Cardiac muscle cell (in vitro differentiated cells and primary cell): ENCODE results near the gene BNIP3. TPM values are rescaled to one million over a fixed set of nuclear protein-coding genes. Genes with fewer than 3 reads are reported as not detected.

ENCODE experiments used
- DNase-seq, 2 donors: peaks; one replicate each; pipeline versions ENCODE4 v3.0.0 to v3.0.0-alpha.2; 2010 to 2017; ENCODE audit warnings: low read depth in 1 of 2, low spot score in 1 of 2
- H3K27ac ChIP-seq: fragments of 200-600 bp; sonication (generic); 2 replicates; pipeline ENCODE4 v1.5.1; 2016
- H3K27me3 ChIP-seq: fragments of 200-600 bp; sonication (generic); 2 replicates; pipeline ENCODE4 v1.6.0; 2016; ENCODE audit warnings: control low read depth
- H3K36me3 ChIP-seq: fragments of 200-600 bp; sonication (generic); 2 replicates; pipeline ENCODE4 v1.5.1; 2016; ENCODE audit warnings: control low read depth
- H3K4me1 ChIP-seq: fragments of 200-600 bp; sonication (generic); 2 replicates; pipeline ENCODE4 v1.8.1; 2017; ENCODE audit warnings: low read depth, mild to moderate bottlenecking, mixed run types
- H3K4me3 ChIP-seq: fragments of 200-600 bp; sonication (generic); 2 replicates; pipeline ENCODE4 v1.5.1; 2016; ENCODE audit warnings: mild to moderate bottlenecking
- H3K9me3 ChIP-seq: fragments of 200-600 bp; sonication (generic); 2 replicates; pipeline ENCODE4 v1.5.1; 2017; ENCODE audit warnings: low read depth, mild to moderate bottlenecking, control low read depth
- polyA plus RNA-seq: library from polyadenylated mRNA; unstranded; fragments of >200 nt; fragmentation: Nextera tagmentation; extraction: Ambion mirVana; gene quantifications from 2 replicates; pipeline ENCODE4 v1.2.1, GENCODE V29; 2016
- total RNA-seq: library from RNA; depleted of rRNA; stranded (reverse); fragments of >200 nt; gene quantifications from 2 replicates; pipeline ENCODE4 v1.2.3, GENCODE V29; 2016
- TF ChIP-seq, protein P1 (sequence below): IDR thresholded peaks from 2 replicates; pipeline ENCODE4 v1.5.1; 2012; ENCODE audit warnings: low read depth, mild to moderate bottlenecking, low read length

The BNIP3 gene
- total and polyA plus RNA-seq, 2 experiments from 2014 or later: 686 to 1,301 TPM

- Histone ChIP-seq H3K9me3 (no peaks in the 10 kb centered on the region), H3K4me3 (no peak overlapping the region), H3K27ac (no peak overlapping the region), H3K4me1 (no peaks in the 10 kb centered on the region), H3K36me3 (peaks cover 46% of the 10 kb centered on the region), H3K27me3 (no peaks in the 10 kb centered on the region)
- TF ChIP-seq, protein P1, sequence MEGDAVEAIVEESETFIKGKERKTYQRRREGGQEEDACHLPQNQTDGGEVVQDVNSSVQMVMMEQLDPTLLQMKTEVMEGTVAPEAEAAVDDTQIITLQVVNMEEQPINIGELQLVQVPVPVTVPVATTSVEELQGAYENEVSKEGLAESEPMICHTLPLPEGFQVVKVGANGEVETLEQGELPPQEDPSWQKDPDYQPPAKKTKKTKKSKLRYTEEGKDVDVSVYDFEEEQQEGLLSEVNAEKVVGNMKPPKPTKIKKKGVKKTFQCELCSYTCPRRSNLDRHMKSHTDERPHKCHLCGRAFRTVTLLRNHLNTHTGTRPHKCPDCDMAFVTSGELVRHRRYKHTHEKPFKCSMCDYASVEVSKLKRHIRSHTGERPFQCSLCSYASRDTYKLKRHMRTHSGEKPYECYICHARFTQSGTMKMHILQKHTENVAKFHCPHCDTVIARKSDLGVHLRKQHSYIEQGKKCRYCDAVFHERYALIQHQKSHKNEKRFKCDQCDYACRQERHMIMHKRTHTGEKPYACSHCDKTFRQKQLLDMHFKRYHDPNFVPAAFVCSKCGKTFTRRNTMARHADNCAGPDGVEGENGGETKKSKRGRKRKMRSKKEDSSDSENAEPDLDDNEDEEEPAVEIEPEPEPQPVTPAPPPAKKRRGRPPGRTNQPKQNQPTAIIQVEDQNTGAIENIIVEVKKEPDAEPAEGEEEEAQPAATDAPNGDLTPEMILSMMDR: no peak
- DNase-seq: no peak
These were observed 34.8 kb downstream of the BNIP3 start for GRCh38 chr10:131946880-131947279.

DNA sequence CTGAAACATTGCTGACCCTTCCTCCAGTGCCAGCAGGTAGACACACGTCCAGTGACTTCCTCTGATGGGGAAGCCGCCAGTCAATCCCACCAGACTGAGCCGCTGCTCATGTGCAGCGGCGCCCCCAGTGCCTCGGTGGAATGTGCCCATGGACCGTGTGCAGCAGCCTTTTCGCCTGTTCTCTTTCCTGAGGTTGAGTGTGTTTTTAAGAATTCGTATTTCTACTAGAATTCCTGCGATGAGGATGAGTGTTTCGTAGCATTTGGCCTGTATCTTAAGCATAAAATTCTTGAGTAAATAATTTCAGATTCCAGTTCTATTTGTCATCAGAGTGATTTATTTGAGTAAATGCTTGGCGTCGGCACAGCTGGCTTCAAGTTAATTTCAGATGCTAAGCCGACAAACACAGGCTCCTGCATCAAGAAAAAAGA lies 35.4 kb downstream of the BNIP3 start:
- H3K27ac ChIP-seq: no peak overlapping the region
- DNase-seq: peak in 1 of 2 donors; percentile 87
- H3K36me3 ChIP-seq: peaks cover 47% of the 10 kb centered on the region
- H3K9me3 ChIP-seq: no peaks in the 10 kb centered on the region
- TF ChIP-seq, protein P1: peak; percentile 12
- no peaks in the 10 kb centered on the region for H3K4me1 ChIP-seq
- H3K4me3 ChIP-seq: no peak overlapping the region
- no peaks in the 10 kb centered on the region for H3K27me3 ChIP-seq

- H3K27ac ChIP-seq: no peak overlapping the region
- no peaks in the 10 kb centered on the region for H3K9me3 ChIP-seq
- H3K27me3 ChIP-seq: no peaks in the 10 kb centered on the region
- DNase-seq: no peak
- TF ChIP-seq, protein P1: no peak
- no peaks in the 10 kb centered on the region for H3K4me1 ChIP-seq
- H3K36me3 ChIP-seq: peaks cover 51% of the 10 kb centered on the region
- no peak overlapping the region for H3K4me3 ChIP-seq
These were observed 36.6 kb downstream of the BNIP3 start for GRCh38 chr10:131944976-131945695.

DNA sequence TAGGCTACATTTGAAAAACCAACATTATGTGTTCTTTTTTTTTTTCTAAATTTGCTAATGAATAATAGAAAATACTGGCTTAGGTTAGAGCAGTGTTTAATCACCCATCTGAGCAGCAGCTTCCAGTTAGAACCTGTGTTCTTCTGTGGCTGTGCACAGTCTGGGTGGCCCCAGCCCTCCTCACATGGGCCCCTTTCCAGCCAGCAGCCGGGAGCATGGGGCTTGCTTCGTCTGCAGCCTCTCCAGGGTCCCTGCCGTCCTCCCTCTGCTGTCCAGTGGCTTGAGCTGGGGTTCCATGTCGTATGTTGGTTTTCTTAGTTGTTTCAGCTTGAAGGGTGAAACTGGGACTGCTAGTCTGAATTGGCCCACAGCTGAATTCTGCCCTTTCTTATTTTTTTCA lies 37.3 kb downstream of the BNIP3 start:
- peaks cover 51% of the 10 kb centered on the region for H3K36me3 ChIP-seq
- no peaks in the 10 kb centered on the region for H3K27me3 ChIP-seq
- DNase-seq: no peak
- no peak overlapping the region for H3K27ac ChIP-seq
- H3K4me1 ChIP-seq: no peaks in the 10 kb centered on the region
- H3K9me3 ChIP-seq: no peaks in the 10 kb centered on the region
- H3K4me3 ChIP-seq: no peak overlapping the region
- TF ChIP-seq, protein P1: no peak

DNA sequence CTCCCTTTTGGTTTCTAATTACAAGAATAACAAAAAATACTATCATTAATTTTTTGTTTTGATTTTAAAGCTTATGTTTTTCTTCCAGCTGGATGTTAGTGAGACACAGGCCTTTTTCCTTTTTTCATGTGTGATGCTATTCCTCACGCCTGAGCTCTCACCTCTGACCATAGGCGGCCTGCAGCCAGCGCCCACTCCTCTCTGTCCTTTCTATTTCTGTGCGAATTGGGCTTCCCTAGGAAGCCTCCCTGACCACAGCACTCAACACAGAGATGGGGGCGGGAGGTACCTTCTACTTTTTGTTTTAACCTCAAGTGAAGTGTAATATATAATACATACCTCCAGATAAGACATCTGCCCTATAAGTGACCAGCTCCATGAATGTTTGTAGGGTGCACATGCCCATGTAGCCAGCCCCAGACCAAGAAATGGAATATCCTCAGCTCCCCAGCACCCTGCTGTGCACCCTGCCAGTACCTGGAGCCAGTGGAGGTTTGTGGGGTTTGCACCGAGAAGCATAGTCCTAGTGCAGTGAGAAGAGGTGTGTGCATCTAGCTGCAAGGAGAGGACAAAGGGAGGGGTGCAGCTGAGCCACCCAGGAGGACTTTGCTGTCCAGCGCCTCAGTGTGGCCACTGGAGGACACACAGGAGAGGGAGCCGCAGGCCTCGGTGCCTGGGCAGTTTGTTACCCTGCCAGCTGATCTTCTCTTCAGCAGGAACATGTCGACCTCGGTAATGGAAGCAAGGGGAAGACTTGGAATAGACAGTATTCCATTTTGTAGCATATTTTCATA lies 38.5 kb downstream of the BNIP3 start:
- Histone ChIP-seq H3K4me3 (no peak overlapping the region), H3K9me3 (no peaks in the 10 kb centered on the region), H3K36me3 (peaks cover 41% of the 10 kb centered on the region), H3K27me3 (no peaks in the 10 kb centered on the region), H3K27ac (no peak overlapping the region), H3K4me1 (no peaks in the 10 kb centered on the region)
- TF ChIP-seq, protein P1: peak; percentile 39
- DNase-seq: peak; percentile 20 to 62
